Measurements from ENCODE around the gene PBX2.
A peak's percentile ranks its signal among the peaks of the same experiment; 100 is the strongest.
"Not testable (repeated sequence)": the region's sequence is repeated elsewhere in the genome, so short reads cannot be mapped to it uniquely, and the experiment has no call there.

The PBX2 gene

DNA sequence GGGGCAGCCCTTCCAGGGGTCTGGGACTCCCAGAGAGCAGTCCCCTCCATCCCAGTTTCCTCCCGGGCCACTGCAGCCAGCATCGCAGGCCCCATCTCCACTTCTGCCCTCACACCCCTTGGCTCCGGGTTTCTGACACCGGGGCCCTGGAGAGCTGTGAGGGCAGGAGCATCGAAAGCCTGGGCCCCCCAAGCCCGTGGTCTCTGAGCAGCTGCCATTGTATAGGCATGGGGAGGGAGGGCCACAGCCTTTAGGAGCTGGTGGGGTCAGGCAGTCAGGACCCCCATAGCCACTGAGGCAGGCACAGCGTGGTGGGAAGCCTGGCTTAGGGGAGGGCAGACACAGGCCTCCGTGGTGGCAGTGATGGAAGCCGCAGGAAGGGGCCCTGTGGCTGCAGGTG lies 12.2 kb upstream of the PBX2 start:
- DNase-seq (ENCODE audit: low read depth), result no peak

DNA sequence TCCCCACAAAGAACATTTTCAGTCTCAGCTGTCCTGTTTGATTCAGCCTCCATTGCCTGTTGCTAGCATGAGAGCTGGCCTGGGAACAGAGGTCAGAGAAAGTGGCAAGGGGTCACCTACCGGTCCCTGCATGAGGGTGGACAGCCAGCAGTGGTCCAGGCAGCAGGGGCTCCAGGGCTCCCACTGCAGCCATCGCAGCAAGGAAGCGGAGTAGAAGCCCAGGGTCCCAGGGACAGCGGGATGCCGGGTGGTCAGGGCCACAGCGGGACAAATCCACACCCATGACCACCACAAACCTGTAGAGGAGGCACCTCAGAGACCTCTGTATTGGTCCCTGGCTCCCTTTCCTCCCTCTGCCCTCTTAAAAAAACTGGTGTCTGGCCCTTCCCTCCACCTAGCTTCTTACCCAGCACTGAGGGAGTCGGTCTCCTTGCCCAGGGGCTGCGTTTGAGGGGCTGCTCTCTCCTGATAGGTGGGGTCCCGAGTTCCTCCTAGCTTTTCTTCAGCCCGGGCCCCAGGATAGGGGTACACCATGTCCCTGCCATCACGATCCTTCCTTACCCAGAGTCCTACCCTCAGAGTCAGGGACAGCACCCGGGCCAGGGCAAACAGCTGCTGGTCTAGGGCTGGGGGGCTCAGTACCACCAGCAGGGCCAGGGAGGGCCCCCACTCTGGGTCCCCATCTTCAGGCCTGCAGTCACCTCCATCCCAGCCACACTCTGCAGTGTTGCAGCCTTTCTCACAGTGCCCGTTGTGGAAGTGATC lies 10.9 kb upstream of the PBX2 start:
- DNase-seq (ENCODE audit: low read depth), result no peak

DNA sequence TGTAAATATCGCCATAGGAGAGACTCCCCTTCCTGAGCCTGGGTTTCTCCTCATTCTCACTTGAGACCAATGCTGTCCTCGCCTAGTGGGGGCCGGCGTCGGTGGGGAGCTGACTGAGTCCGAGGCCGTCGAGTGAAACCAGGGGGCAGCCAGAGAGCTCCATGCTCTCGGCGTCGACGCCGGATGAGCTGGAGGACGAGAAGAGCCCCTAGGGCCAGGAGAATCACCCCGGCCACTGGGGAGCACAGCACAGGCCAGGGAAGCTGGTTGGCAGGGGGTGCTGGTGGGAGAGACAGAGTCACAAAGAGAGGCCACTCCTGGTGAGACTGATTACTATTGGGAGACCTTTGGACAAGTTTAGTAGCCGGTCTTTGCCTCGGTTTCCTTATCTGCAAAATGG lies 8.9 kb upstream of the PBX2 start:
- DNase-seq (ENCODE audit: low read depth), result no peak

DNA sequence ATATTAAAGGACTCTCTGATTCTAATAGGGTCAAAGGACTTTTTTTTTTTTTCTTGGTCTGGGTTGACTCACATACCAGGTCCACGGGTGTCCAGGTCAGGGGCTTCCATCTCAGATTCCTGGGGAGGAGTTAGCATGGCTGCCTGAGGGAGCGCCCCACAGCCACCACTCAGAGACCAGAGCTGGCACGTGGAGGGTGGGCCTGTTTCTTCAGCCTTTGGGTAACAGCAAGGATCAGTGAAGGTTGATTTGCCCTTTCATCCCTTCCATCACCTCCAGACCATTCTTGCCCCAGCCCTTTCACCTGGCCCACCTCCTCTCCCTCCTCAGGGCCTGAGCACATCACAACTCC lies 8.3 kb upstream of the PBX2 start:
- DNase-seq (ENCODE audit: low read depth), result no peak

GRCh38 chr6:32196682-32197616 lies 6.9 kb upstream of the PBX2 start:
- no peak for DNase-seq (ENCODE audit: low read depth)

DNA sequence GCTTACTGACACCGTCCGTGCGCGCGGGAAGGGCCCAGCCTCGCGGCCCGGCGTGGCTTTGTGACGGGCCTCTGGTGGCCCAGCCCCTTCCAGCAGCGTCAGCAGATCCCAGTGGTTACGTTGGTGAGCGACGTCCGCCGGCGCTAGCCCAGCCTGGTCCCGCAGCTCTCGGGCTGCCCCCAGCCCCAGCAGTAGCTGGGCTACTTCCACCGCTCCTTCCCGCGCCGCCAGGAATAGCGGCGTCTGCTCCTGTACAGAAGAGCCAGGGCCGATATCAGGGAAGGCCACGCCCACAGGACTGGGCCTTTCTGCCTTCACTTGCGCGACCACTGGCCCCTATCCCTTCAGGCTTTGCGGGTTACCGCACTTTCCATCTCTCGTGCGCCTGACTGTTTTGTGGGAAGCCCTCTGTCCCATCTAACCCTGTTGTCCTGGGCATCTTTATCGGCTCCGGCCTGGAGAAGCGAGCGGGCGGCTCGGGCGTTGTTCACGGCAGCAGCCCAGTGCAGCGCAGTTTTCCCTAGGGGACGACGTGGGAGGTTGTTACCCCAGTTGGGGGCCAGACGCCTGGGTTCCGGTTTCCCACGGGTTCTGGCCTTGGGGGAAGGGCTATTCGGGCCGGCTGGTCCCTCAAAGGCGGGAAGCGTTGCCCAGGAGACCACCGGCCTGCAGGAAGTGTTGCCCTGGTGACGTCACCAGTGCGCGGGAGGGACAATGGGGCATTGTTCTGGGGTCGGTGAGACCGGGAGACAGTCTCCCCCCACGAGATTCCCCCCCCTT lies 6.1 kb upstream of the PBX2 start:
- DNase-seq (ENCODE audit: low read depth), result peak; percentile 32

DNA sequence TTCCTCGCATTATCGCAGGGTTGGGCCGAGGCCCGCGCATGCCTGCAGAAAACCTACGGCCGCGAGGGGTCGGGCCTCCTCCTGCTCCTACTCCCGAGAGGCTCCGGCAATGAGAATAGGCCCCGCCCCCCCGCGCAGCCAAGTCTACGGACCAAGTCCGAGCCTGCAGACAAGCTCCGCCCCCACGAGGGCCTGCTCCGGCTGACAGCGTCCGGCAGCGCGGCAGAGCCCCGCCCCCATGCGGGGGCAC lies 5.6 kb upstream of the PBX2 start:
- peak; percentile 99 for DNase-seq (ENCODE audit: low read depth)

GRCh38 chr6:32194825-32195651 lies 5.0 kb upstream of the PBX2 start:
- DNase-seq (ENCODE audit: low read depth), result no peak

DNA sequence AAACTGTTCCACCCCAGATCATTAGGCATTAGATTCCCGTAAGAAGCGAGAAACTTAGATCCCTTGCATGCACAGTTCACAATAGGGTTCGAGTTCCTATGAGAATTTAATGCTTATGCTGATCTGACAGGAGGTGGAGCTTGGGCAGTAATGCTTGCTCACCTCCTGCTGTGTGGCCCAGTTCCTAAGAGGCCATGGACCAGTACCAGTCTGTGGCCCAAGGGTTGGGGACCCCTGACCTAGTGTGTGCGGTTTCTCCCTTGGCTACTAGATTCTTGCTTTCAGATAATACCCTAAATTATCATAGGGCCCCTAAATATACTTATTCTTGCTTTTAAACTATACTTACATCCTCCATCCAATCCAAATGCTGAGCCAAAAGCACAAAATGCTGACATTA lies 4.4 kb upstream of the PBX2 start:
- DNase-seq (ENCODE audit: low read depth), result no peak

GRCh38 chr6:32193096-32193495 lies 3.1 kb upstream of the PBX2 start:
- not testable (repeated sequence) for DNase-seq (ENCODE audit: low read depth)

DNA sequence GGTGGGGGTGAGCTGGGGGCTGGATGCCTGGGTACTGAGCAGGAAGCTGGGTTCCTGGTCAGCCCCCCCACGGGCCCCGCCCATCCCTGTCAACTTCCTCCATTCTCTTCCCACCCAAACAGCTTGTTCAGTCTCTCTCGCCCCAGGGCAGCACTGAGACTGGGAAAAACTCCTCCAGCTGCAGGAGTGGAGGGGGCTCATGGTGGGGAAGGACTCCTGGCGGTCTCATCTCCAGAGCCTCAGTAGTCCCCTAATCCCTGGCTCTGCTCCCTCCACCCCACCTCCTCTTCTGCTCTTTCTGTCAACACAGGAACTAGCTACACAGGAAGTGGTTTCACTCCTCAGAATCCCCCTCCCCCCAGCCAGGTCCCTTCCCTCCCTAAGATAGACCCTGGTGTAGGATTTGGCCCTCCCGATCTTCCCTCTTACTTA lies 2.6 kb upstream of the PBX2 start, which contains the start of gene GPSM3:
GPSM3 (minus strand) TSS at position 36 of the 432 bp plus-strand sequence. CDS start 130 bp downstream, outside the sequence.
- DNase-seq (ENCODE audit: low read depth), result peak; percentile 38

- DNase-seq (ENCODE audit: low read depth), result no peak
These were observed 1.9 kb upstream of the PBX2 start for GRCh38 chr6:32191696-32192607.

GRCh38 chr6:32190911-32191677 lies 1.1 kb upstream of the PBX2 start:
- no peak for DNase-seq (ENCODE audit: low read depth)

DNA sequence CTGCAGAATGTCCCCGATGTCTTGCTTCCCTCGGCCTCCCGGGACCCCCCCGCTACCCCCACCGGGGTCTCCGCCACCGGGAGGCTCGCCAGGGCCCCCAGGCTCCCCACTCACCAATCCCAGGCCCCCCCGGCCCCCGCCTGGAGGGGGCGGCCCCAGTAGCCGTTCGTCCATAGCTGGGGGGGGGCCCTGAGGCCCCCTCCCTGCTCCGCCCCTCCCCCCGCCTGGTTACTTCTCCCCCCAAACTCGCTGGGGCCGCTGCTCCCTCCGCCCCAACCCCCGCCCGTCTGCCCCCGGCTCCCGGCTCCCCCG lies 304 bp downstream of the PBX2 start:
- DNase-seq (ENCODE audit: low read depth), result no peak

GRCh38 chr6:32189069-32189741 lies 797 bp downstream of the PBX2 start:
- no peak for DNase-seq (ENCODE audit: low read depth)

- DNase-seq (ENCODE audit: low read depth), result no peak
These were observed 1.5 kb downstream of the PBX2 start for GRCh38 chr6:32188381-32189068.

GRCh38 chr6:32187725-32188380 lies 2.1 kb downstream of the PBX2 start:
- not testable (repeated sequence) for DNase-seq (ENCODE audit: low read depth)

- no peak for DNase-seq (ENCODE audit: low read depth)
These were observed 2.8 kb downstream of the PBX2 start for GRCh38 chr6:32187009-32187709.
